ENCODE measurements around the gene MRPL18. TPM values are rescaled to one million over a fixed set of nuclear protein-coding genes. Genes with fewer than 3 reads are reported as not detected.

The MRPL18 gene
- total and polyA plus RNA-seq, 2 of the 8 experiments (the other 6 are each of a cell fraction or from before 2014, with no cell fraction given), result 58.7 to 79.8 TPM

GRCh38 chr6:159809149-159809548 lies 18.9 kb downstream of the MRPL18 start (continued):
- TF ChIP-seq, protein P1, sequence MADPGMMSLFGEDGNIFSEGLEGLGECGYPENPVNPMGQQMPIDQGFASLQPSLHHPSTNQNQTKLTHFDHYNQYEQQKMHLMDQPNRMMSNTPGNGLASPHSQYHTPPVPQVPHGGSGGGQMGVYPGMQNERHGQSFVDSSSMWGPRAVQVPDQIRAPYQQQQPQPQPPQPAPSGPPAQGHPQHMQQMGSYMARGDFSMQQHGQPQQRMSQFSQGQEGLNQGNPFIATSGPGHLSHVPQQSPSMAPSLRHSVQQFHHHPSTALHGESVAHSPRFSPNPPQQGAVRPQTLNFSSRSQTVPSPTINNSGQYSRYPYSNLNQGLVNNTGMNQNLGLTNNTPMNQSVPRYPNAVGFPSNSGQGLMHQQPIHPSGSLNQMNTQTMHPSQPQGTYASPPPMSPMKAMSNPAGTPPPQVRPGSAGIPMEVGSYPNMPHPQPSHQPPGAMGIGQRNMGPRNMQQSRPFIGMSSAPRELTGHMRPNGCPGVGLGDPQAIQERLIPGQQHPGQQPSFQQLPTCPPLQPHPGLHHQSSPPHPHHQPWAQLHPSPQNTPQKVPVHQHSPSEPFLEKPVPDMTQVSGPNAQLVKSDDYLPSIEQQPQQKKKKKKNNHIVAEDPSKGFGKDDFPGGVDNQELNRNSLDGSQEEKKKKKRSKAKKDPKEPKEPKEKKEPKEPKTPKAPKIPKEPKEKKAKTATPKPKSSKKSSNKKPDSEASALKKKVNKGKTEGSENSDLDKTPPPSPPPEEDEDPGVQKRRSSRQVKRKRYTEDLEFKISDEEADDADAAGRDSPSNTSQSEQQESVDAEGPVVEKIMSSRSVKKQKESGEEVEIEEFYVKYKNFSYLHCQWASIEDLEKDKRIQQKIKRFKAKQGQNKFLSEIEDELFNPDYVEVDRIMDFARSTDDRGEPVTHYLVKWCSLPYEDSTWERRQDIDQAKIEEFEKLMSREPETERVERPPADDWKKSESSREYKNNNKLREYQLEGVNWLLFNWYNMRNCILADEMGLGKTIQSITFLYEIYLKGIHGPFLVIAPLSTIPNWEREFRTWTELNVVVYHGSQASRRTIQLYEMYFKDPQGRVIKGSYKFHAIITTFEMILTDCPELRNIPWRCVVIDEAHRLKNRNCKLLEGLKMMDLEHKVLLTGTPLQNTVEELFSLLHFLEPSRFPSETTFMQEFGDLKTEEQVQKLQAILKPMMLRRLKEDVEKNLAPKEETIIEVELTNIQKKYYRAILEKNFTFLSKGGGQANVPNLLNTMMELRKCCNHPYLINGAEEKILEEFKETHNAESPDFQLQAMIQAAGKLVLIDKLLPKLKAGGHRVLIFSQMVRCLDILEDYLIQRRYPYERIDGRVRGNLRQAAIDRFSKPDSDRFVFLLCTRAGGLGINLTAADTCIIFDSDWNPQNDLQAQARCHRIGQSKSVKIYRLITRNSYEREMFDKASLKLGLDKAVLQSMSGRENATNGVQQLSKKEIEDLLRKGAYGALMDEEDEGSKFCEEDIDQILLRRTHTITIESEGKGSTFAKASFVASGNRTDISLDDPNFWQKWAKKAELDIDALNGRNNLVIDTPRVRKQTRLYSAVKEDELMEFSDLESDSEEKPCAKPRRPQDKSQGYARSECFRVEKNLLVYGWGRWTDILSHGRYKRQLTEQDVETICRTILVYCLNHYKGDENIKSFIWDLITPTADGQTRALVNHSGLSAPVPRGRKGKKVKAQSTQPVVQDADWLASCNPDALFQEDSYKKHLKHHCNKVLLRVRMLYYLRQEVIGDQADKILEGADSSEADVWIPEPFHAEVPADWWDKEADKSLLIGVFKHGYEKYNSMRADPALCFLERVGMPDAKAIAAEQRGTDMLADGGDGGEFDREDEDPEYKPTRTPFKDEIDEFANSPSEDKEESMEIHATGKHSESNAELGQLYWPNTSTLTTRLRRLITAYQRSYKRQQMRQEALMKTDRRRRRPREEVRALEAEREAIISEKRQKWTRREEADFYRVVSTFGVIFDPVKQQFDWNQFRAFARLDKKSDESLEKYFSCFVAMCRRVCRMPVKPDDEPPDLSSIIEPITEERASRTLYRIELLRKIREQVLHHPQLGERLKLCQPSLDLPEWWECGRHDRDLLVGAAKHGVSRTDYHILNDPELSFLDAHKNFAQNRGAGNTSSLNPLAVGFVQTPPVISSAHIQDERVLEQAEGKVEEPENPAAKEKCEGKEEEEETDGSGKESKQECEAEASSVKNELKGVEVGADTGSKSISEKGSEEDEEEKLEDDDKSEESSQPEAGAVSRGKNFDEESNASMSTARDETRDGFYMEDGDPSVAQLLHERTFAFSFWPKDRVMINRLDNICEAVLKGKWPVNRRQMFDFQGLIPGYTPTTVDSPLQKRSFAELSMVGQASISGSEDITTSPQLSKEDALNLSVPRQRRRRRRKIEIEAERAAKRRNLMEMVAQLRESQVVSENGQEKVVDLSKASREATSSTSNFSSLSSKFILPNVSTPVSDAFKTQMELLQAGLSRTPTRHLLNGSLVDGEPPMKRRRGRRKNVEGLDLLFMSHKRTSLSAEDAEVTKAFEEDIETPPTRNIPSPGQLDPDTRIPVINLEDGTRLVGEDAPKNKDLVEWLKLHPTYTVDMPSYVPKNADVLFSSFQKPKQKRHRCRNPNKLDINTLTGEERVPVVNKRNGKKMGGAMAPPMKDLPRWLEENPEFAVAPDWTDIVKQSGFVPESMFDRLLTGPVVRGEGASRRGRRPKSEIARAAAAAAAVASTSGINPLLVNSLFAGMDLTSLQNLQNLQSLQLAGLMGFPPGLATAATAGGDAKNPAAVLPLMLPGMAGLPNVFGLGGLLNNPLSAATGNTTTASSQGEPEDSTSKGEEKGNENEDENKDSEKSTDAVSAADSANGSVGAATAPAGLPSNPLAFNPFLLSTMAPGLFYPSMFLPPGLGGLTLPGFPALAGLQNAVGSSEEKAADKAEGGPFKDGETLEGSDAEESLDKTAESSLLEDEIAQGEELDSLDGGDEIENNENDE (IDR thresholded peaks at IDR 0.05; ENCODE audit: insufficient replicate concordance, low read length), result no peak
- TF ChIP-seq KDM5A (IDR thresholded peaks at IDR 0.05; ENCODE audit: low read length) (no peak), KDM1A (IDR thresholded peaks at IDR 0.05; ENCODE audit: borderline replicate concordance, low read length) (no peak), SRF (IDR thresholded peaks at IDR 0.05; ENCODE audit: low read depth, low read length) (no peak)

Data from H1 (cell line).